ENCODE data around the gene LMX1B.
"Not testable (repeated sequence)": the region's sequence is repeated elsewhere in the genome, so short reads cannot be mapped to it uniquely, and the experiment has no call there.

DNA sequence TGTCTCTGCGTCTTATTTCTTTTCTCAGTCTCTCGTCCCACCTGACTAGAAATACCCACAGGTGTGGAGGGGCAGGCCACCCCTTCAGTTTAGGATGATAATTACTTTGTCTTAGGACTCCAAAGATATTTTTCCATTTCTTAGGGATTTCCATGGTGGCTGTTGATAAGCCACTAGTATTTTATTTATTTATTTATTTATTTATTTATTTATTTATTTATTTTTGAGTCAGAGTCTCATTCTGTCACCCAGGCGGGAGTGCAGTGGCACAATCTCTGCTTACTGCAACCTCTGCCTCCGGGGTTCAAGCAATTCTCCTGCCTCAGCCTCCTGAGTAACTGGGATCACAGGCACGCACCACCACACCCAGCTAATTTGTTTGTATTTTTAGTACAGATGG, 103.7 kb downstream of the LMX1B start:
- not testable (repeated sequence) for TF ChIP-seq POLR2A (IDR thresholded peaks at IDR 0.05)
- TF ChIP-seq, protein P1, sequence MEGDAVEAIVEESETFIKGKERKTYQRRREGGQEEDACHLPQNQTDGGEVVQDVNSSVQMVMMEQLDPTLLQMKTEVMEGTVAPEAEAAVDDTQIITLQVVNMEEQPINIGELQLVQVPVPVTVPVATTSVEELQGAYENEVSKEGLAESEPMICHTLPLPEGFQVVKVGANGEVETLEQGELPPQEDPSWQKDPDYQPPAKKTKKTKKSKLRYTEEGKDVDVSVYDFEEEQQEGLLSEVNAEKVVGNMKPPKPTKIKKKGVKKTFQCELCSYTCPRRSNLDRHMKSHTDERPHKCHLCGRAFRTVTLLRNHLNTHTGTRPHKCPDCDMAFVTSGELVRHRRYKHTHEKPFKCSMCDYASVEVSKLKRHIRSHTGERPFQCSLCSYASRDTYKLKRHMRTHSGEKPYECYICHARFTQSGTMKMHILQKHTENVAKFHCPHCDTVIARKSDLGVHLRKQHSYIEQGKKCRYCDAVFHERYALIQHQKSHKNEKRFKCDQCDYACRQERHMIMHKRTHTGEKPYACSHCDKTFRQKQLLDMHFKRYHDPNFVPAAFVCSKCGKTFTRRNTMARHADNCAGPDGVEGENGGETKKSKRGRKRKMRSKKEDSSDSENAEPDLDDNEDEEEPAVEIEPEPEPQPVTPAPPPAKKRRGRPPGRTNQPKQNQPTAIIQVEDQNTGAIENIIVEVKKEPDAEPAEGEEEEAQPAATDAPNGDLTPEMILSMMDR (IDR thresholded peaks at IDR 0.05) = not testable (repeated sequence)
